Erythroblast (primary cell): Measurements from ENCODE around the gene NEDD4L.

ENCODE experiments used
- GATA1 ChIP-seq: IDR thresholded peaks from 2 replicates; pipeline ENCODE4 v1.6.1; 2011; ENCODE audit warnings: low read depth, mild to moderate bottlenecking, control low read depth, low read length, moderate library complexity
- POLR2A ChIP-seq: IDR thresholded peaks from 2 replicates; pipeline ENCODE4 v1.6.1; 2011; ENCODE audit warnings: mild to moderate bottlenecking, low read length

DNA sequence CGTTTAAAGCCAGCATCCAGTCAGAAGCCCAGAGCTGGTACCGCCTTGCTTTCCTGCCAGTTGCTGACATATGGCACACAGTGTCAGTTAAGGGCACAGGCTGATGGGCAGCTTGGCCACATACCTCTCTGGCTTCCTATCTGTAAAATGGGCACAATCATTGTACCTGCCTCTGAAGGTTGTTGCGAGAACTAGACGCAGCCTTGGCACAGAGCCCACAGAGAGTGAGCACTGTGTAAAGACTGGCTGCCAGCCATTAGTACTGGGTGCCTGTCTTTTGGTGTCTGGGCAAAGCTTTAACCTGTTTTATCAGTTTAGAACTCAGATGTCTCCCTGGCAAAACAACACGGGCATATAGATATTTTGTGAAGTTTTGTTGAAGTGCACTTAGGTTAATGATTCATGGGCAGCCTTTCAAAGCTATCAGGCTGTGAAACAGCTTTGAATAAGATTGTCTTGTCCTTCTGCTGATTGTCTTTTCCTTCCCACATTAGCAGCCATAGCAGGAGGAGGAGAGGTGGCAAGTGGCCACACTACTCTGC lies 269.5 kb downstream of the NEDD4L start:
- TF ChIP-seq POLR2A = no peak
- no peak for TF ChIP-seq GATA1
